ENCODE results near the gene ISOC2.

- TF ChIP-seq CTCF (IDR thresholded peaks at IDR 0.05; ENCODE audit: low read length) (no peak), EZH2 (IDR thresholded peaks at IDR 0.05; ENCODE audit: borderline replicate concordance, low read length) (no peak)
Measured at GRCh38 chr19:55447421-55448174, 13.8 kb downstream of the ISOC2 start.

All from OCI-LY1 (cell line).